NT2/D1 (cell line): Measurements from ENCODE around the gene CLMN.

ENCODE experiments used
- SUZ12 ChIP-seq: IDR thresholded peaks from 2 replicates; pipeline ENCODE4 v1.6.1; 2011; ENCODE audit not compliant: insufficient read length, insufficient read depth; ENCODE audit errors: extremely low read depth
- YY1 ChIP-seq: IDR thresholded peaks from 2 replicates; pipeline ENCODE4 v1.6.1; 2011; ENCODE audit not compliant: insufficient read length, insufficient read depth
- ZNF274 ChIP-seq: IDR thresholded peaks from 2 replicates; pipeline ENCODE4 v1.6.1; 2011; ENCODE audit warnings: mild to moderate bottlenecking, low read depth, low read length

- no peak for TF ChIP-seq YY1
- TF ChIP-seq SUZ12: no peak
- no peak for TF ChIP-seq ZNF274
Observed at GRCh38 chr14:95353664-95354063, 34.0 kb upstream of the CLMN start.
